Stimulated activated CD4-positive, alpha-beta T cell treated with anti-CD3 and anti-CD28 coated beads, Interleukin-12 subunit alpha, Interleukin-12 subunit beta, amount 100 ng/mL, for 4 hours (primary cell): ENCODE data around the gene KBTBD4.

ENCODE experiments used
- DNase-seq: peaks from one replicate; pipeline ENCODE4 v3.0.0-alpha.2; 2020

Gene KBTBD4

GRCh38 chr11:47523490-47524225, 55.1 kb downstream of the KBTBD4 start:
- DNase-seq, result no peak
